Astrocyte (in vitro differentiated cells and primary cell): Measurements from ENCODE around the gene RANBP1. TPM values are rescaled to one million over a fixed set of nuclear protein-coding genes. Genes with fewer than 3 reads are reported as not detected.

Experiments
- DNase-seq: peaks from one replicate; pipeline ENCODE4 v3.0.0-alpha.2; 2010; ENCODE audit warnings: low read depth
- FAIRE-seq: peaks from 2 replicates; lab custom pipeline; 2011; peaks lifted over from hg19 to GRCh38; lab: Jason Lieb, UNC
- H2AFZ ChIP-seq: 2 replicates; pipeline ENCODE4 v1.6.0; 2012; ENCODE audit warnings: low read depth, low read length, inconsistent platforms
- H3K27ac ChIP-seq: 2 replicates; pipeline ENCODE4 v1.5.1; 2011; ENCODE audit warnings: low read depth, low read length, inconsistent platforms
- H3K27me3 ChIP-seq: 2 replicates; pipeline ENCODE4 v1.6.0; 2011; ENCODE audit warnings: low read length, inconsistent platforms; ENCODE audit not compliant: insufficient read depth
- H3K36me3 ChIP-seq: 2 replicates; pipeline ENCODE4 v1.5.1; 2011; ENCODE audit warnings: low read length, inconsistent platforms; ENCODE audit not compliant: insufficient read depth
- H3K4me1 ChIP-seq: 2 replicates; pipeline ENCODE4 v1.5.1; 2011; ENCODE audit warnings: low read length, inconsistent platforms; ENCODE audit not compliant: insufficient read depth
- H3K4me2 ChIP-seq: 2 replicates; pipeline ENCODE4 v1.6.0; 2012; ENCODE audit warnings: low read length, inconsistent platforms
- H3K4me3 ChIP-seq: 2 replicates; pipeline ENCODE4 v1.5.1; 2011; ENCODE audit warnings: low read depth, mild to moderate bottlenecking, low read length, inconsistent platforms; ENCODE audit not compliant: insufficient read depth
- H3K79me2 ChIP-seq: 2 replicates; pipeline ENCODE4 v1.6.0; 2012; ENCODE audit warnings: mild to moderate bottlenecking, low read length, inconsistent platforms; ENCODE audit not compliant: insufficient read depth
- H3K9ac ChIP-seq: 2 replicates; pipeline ENCODE4 v1.6.0; 2012; ENCODE audit warnings: mild to moderate bottlenecking, low read length, inconsistent platforms
- H3K9me3 ChIP-seq: 2 replicates; pipeline ENCODE4 v1.5.1; 2012; ENCODE audit warnings: low read depth, mild to moderate bottlenecking, low read length, inconsistent platforms; ENCODE audit not compliant: insufficient read depth
- H4K20me1 ChIP-seq: 2 replicates; pipeline ENCODE4 v1.6.0; 2012; ENCODE audit warnings: low read length, inconsistent platforms; ENCODE audit not compliant: insufficient read depth
- H3K27ac Mint-ChIP-seq: one replicate; pipeline ENCODE4 v1.8.0; 2021; ENCODE audit warnings: mild to moderate bottlenecking, mixed read lengths; ENCODE audit not compliant: unreplicated experiment
- H3K27me3 Mint-ChIP-seq: one replicate; pipeline ENCODE4 v1.8.0; 2021; ENCODE audit warnings: low read depth, mixed read lengths; ENCODE audit not compliant: unreplicated experiment
- H3K36me3 Mint-ChIP-seq: one replicate; pipeline ENCODE4 v1.8.0; 2021; ENCODE audit warnings: low read depth, mixed read lengths; ENCODE audit not compliant: unreplicated experiment
- H3K4me1 Mint-ChIP-seq: one replicate; pipeline ENCODE4 v1.8.0; 2021; ENCODE audit warnings: low read depth, mixed read lengths; ENCODE audit not compliant: unreplicated experiment
- H3K4me3 Mint-ChIP-seq: one replicate; pipeline ENCODE4 v1.8.0; 2021; ENCODE audit warnings: mild to moderate bottlenecking, moderate library complexity, mixed read lengths; ENCODE audit not compliant: unreplicated experiment
- H3K9me3 Mint-ChIP-seq: one replicate; pipeline ENCODE4 v1.8.0; 2021; ENCODE audit warnings: mild to moderate bottlenecking, mixed read lengths; ENCODE audit not compliant: unreplicated experiment
- EZH2 ChIP-seq: IDR thresholded peaks from 2 replicates; pipeline ENCODE4 v1.6.1; 2012; ENCODE audit warnings: mild to moderate bottlenecking, low read length, inconsistent platforms; ENCODE audit not compliant: insufficient read depth
- total RNA-seq: library from RNA; stranded (reverse); gene quantifications from 2 replicates; pipeline ENCODE4 v1.2.1, GENCODE V29; 2021
- TF ChIP-seq, protein P1 (sequence below): IDR thresholded peaks from 2 replicates; pipeline ENCODE4 v1.5.1; 2011; ENCODE audit warnings: low read depth, mild to moderate bottlenecking, inconsistent platforms, low read length, moderate library complexity; ENCODE audit not compliant: insufficient read depth

Gene RANBP1
- total RNA-seq, 1 donor from 2014 or later = 164 TPM

DNA sequence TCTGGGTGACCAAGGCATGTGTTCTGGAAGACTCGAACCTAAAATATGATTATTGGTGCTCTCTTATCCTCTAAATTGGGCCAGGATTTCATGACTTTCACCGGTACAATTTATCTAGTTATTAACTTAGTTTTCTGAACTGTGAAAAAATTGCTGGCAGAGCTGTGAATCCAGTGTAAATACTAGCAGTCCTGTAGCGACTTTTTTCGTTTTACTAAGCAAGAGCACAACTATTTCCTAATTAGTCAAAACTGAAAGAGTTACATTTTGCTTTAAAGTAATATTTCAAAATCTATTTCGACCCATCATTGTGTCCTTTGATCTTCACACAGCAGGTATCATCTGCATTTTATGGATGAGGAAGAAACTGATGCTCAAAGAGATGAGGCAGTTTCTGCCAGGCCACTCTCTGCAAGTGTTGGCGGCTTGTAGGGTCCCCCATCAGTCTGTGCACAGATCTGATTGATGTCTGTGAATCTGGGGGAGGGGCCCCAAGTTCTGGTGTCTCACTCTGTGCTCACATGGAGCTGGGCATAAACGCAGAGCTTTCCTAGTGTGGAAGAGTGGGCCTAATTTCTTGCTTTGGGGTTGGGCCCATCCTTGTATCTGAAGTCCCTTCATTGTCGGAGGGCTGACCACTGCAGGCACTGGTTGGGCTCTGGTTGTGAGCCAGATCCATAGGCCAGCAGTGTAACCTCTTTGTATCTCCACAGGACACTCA is 2.6 kb downstream of the RANBP1 start:
- H3K9me3 ChIP-seq = no peaks in the 10 kb centered on the region
- H3K27me3 Mint-ChIP-seq = no peaks in the 10 kb centered on the region
- peak overlapping the region; percentile 73 for H3K4me3 ChIP-seq
- peak overlapping the region; percentile 85 for H3K4me2 ChIP-seq
- no peak for TF ChIP-seq EZH2
- TF ChIP-seq, protein P1, sequence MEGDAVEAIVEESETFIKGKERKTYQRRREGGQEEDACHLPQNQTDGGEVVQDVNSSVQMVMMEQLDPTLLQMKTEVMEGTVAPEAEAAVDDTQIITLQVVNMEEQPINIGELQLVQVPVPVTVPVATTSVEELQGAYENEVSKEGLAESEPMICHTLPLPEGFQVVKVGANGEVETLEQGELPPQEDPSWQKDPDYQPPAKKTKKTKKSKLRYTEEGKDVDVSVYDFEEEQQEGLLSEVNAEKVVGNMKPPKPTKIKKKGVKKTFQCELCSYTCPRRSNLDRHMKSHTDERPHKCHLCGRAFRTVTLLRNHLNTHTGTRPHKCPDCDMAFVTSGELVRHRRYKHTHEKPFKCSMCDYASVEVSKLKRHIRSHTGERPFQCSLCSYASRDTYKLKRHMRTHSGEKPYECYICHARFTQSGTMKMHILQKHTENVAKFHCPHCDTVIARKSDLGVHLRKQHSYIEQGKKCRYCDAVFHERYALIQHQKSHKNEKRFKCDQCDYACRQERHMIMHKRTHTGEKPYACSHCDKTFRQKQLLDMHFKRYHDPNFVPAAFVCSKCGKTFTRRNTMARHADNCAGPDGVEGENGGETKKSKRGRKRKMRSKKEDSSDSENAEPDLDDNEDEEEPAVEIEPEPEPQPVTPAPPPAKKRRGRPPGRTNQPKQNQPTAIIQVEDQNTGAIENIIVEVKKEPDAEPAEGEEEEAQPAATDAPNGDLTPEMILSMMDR = no peak
- H3K27ac ChIP-seq = peak overlapping the region; percentile 66
- H4K20me1 ChIP-seq = peaks cover 40% of the 10 kb centered on the region
- peaks cover 12% of the 10 kb centered on the region for H3K36me3 ChIP-seq
- DNase-seq = no peak
- H2AFZ ChIP-seq = no peak overlapping the region
- no peaks in the 10 kb centered on the region for H3K9me3 Mint-ChIP-seq
- peaks cover 12% of the 10 kb centered on the region for H3K36me3 Mint-ChIP-seq
- peak overlapping the region; percentile 93 for H3K4me3 Mint-ChIP-seq
- H3K4me1 Mint-ChIP-seq = peaks cover 3% of the 10 kb centered on the region
- peak overlapping the region; percentile 89 for H3K27ac Mint-ChIP-seq
- no peaks in the 10 kb centered on the region for H3K27me3 ChIP-seq
- no peak for FAIRE-seq
- H3K4me1 ChIP-seq = peaks cover 17% of the 10 kb centered on the region
- H3K9ac ChIP-seq = peak overlapping the region; percentile 96
- peaks cover 88% of the 10 kb centered on the region for H3K79me2 ChIP-seq

DNA sequence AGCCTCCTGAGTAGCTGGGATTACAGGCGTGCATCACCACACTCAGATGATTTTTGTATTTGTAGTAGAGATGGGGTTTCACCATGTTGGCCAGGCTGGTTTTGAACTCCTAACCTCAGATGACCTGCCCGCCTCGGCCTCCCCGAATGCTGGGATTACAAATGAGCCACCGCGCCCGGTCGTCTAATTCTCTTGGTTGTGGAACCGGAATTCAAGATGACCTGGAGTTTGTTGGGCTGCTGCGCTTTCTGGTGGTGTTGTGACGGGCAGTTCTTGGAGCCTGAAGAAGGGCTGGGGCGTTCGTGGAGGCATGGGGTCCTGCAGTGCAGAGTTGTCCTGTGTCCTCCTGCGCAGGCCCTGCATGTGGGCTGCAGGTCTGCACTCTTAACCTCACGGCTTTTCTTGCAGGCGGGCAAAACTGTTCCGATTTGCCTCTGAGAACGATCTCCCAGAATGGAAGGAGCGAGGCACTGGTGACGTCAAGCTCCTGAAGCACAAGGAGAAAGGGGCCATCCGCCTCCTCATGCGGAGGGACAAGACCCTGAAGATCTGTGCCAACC is 6.0 kb downstream of the RANBP1 start:
- Histone ChIP-seq H3K9me3 (no peaks in the 10 kb centered on the region), H3K79me2 (peaks cover 70% of the 10 kb centered on the region), H3K27me3 (no peaks in the 10 kb centered on the region), H3K4me3 (no peak overlapping the region), H4K20me1 (peaks cover 58% of the 10 kb centered on the region), H3K4me1 (peaks cover 12% of the 10 kb centered on the region), H3K36me3 (peaks cover 15% of the 10 kb centered on the region), H3K27ac (no peak overlapping the region), H3K9ac (no peak overlapping the region), H3K4me2 (no peak overlapping the region), H2AFZ (no peak overlapping the region)
- peaks cover 10% of the 10 kb centered on the region for H3K36me3 Mint-ChIP-seq
- H3K4me1 Mint-ChIP-seq = peaks cover 3% of the 10 kb centered on the region
- FAIRE-seq = no peak
- TF ChIP-seq, protein P1 = no peak
- no peak for TF ChIP-seq EZH2
- no peaks in the 10 kb centered on the region for H3K9me3 Mint-ChIP-seq
- peak overlapping the region; percentile 8 for H3K4me3 Mint-ChIP-seq
- H3K27ac Mint-ChIP-seq = no peak overlapping the region
- no peak for DNase-seq
- no peaks in the 10 kb centered on the region for H3K27me3 Mint-ChIP-seq
